Activated CD4-positive, alpha-beta T cell treated with anti-CD3 and anti-CD28 coated beads for 1 hour (primary cell): ENCODE results near the gene MAP3K4.

ENCODE experiments used
- DNase-seq: peaks from one replicate; pipeline ENCODE4 v3.0.0-alpha.2; 2020

The MAP3K4 gene

GRCh38 chr6:161048641-161049040, 57.1 kb downstream of the MAP3K4 start:
- no peak for DNase-seq

- no peak for DNase-seq
Observed at GRCh38 chr6:161050134-161050765, 58.7 kb downstream of the MAP3K4 start.

- DNase-seq = no peak
Observed at GRCh38 chr6:161053103-161053502, 61.5 kb downstream of the MAP3K4 start.

GRCh38 chr6:161054876-161055275, 63.3 kb downstream of the MAP3K4 start:
- no peak for DNase-seq

- DNase-seq = no peak
Observed at GRCh38 chr6:161056451-161056850, 64.9 kb downstream of the MAP3K4 start.

GRCh38 chr6:161057103-161058091, 65.8 kb downstream of the MAP3K4 start:
- DNase-seq = no peak

- no peak for DNase-seq
Observed at GRCh38 chr6:161058741-161059140, 67.2 kb downstream of the MAP3K4 start.

GRCh38 chr6:161061576-161061975, 70.0 kb downstream of the MAP3K4 start:
- no peak for DNase-seq

GRCh38 chr6:161064915-161065314, 73.3 kb downstream of the MAP3K4 start:
- no peak for DNase-seq

- no peak for DNase-seq
Observed at GRCh38 chr6:161066511-161066910, 74.9 kb downstream of the MAP3K4 start.

GRCh38 chr6:161067749-161068148, 76.2 kb downstream of the MAP3K4 start:
- no peak for DNase-seq

- DNase-seq = no peak
Observed at GRCh38 chr6:161068321-161068741, 76.8 kb downstream of the MAP3K4 start.

GRCh38 chr6:161073930-161074329, 82.4 kb downstream of the MAP3K4 start:
- DNase-seq = no peak

GRCh38 chr6:161074496-161075121, 83.0 kb downstream of the MAP3K4 start:
- DNase-seq = no peak

- DNase-seq = no peak
Observed at GRCh38 chr6:161076181-161076677, 84.7 kb downstream of the MAP3K4 start.

GRCh38 chr6:161079566-161080262, 88.1 kb downstream of the MAP3K4 start:
- peak; percentile 15 for DNase-seq

GRCh38 chr6:161080263-161080970, 88.8 kb downstream of the MAP3K4 start:
- no peak for DNase-seq

- DNase-seq = no peak
Observed at GRCh38 chr6:161082215-161082614, 90.6 kb downstream of the MAP3K4 start.

GRCh38 chr6:161085246-161085645, 93.7 kb downstream of the MAP3K4 start:
- DNase-seq = no peak

- no peak for DNase-seq
Observed at GRCh38 chr6:161088676-161089328, 97.2 kb downstream of the MAP3K4 start.

GRCh38 chr6:161091151-161091550, 99.6 kb downstream of the MAP3K4 start:
- DNase-seq = no peak
